A172 (cell line): ENCODE results near the gene ING4. TPM values are rescaled to one million over a fixed set of nuclear protein-coding genes. Genes with fewer than 3 reads are reported as not detected.
A peak's percentile ranks its signal among the peaks of the same experiment; 100 is the strongest.
"Not testable (repeated sequence)": the region's sequence is repeated elsewhere in the genome, so short reads cannot be mapped to it uniquely, and the experiment has no call there.

ENCODE experiments used
- DNase-seq: peaks from one replicate; pipeline ENCODE4 v3.0.0-alpha.2; 2015; ENCODE audit warnings: low spot score
- total RNA-seq: library from RNA; depleted of rRNA; stranded (reverse); fragments of >200 nt; shearing (Covaris generic); gene quantifications from 2 replicates; pipeline ENCODE4 v1.2.3, GENCODE V29; 2014; rRNA removed

Gene ING4
- 23.7 and 27.4 TPM in 2 replicates for total RNA-seq

GRCh38 chr12:6662906-6663742, at the start of gene ING4:
Gene ING4, minus strand, starts transcription at chr12:6663119. Its CDS starts 18 bp downstream, at chr12:6663101.
- DNase-seq = peak; percentile 98

- DNase-seq = no peak
Measured at GRCh38 chr12:6708960-6709394, 46.1 kb upstream of the ING4 start.

GRCh38 chr12:6708351-6708750, 45.4 kb upstream of the ING4 start:
- DNase-seq = not testable (repeated sequence)

- DNase-seq = no peak
Measured at GRCh38 chr12:6703631-6704030, 40.7 kb upstream of the ING4 start.

GRCh38 chr12:6701078-6701768, 38.3 kb upstream of the ING4 start:
- DNase-seq = no peak

GRCh38 chr12:6700646-6701051, 37.7 kb upstream of the ING4 start, which contains the start of gene PIANP:
Gene PIANP, minus strand, starts transcription at chr12:6700815. Its CDS starts 2,754 bp downstream, at chr12:6698061.
- DNase-seq = no peak

- DNase-seq = no peak
Measured at GRCh38 chr12:6699989-6700645, 37.2 kb upstream of the ING4 start.

- DNase-seq = no peak
Measured at GRCh38 chr12:6699259-6699988, 36.5 kb upstream of the ING4 start.

- DNase-seq = no peak
Measured at GRCh38 chr12:6698352-6699046, 35.6 kb upstream of the ING4 start.

- peak; percentile 56 for DNase-seq
Measured at GRCh38 chr12:6697584-6698351, 34.8 kb upstream of the ING4 start.

GRCh38 chr12:6696690-6697583, 34.0 kb upstream of the ING4 start:
- no peak for DNase-seq

GRCh38 chr12:6695313-6696045, 32.6 kb upstream of the ING4 start:
- no peak for DNase-seq

GRCh38 chr12:6694701-6695100, 31.8 kb upstream of the ING4 start:
- no peak for DNase-seq

GRCh38 chr12:6693832-6694355, 31.0 kb upstream of the ING4 start:
- DNase-seq = no peak

GRCh38 chr12:6692888-6693287, 30.0 kb upstream of the ING4 start:
- DNase-seq = no peak

- peak; percentile 57 for DNase-seq
Measured at GRCh38 chr12:6691473-6691872, 28.6 kb upstream of the ING4 start.

- peak; percentile 97 for DNase-seq
Measured at GRCh38 chr12:6688999-6689882, 26.3 kb upstream of the ING4 start, which contains the start of gene ZNF384. Gene ZNF384, minus strand, starts transcription at chr12:6689375. Its CDS starts 9,855 bp downstream, at chr12:6679520.
